GM18498 (cell line): Measurements from ENCODE around the gene RNF39.
"Not testable (repeated sequence)": the region's sequence is repeated elsewhere in the genome, so short reads cannot be mapped to it uniquely, and the experiment has no call there.

Experiments used
- ATAC-seq: cut with Tn5 transposase; IDR thresholded peaks from one replicate; pipeline ENCODE4 v1.9.1; 2021; ENCODE audit warnings: mild to moderate bottlenecking, moderate library complexity; ENCODE audit not compliant: unreplicated experiment

RNF39 gene

DNA sequence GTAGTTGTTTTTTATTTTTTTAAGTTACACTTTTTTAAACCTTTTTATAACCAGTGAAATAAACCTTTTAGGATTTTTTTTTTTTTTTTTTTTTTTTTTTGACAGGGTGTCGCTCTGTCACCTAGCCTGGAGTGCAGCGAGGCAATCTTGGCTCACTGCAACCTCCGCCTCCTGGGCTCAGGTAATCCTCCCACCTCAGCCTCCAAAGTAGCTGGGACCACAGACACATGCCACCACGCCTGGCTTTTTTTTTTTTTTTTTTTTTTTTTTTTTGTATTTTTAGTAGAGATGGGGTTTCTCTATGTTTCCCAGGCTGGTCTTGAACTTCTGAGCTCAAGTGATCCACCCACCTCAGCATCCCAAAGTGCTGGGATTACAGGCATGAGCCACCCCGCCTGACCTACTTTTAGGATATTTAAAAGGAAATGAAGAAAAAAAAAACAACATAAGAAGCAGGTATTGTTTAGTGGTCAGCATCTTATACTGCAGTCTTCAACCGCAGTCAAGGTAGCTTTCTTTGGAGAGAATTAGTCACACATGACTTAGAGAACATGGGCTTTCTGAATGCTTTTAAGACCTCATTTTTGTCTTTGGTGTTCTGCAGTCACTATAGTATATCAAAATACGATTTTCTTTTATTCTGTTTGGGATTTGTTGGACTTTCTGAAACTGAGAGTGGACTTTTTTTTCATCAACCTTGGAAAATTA is 12.9 kb downstream of the RNF39 start:
- ATAC-seq: no peak

DNA sequence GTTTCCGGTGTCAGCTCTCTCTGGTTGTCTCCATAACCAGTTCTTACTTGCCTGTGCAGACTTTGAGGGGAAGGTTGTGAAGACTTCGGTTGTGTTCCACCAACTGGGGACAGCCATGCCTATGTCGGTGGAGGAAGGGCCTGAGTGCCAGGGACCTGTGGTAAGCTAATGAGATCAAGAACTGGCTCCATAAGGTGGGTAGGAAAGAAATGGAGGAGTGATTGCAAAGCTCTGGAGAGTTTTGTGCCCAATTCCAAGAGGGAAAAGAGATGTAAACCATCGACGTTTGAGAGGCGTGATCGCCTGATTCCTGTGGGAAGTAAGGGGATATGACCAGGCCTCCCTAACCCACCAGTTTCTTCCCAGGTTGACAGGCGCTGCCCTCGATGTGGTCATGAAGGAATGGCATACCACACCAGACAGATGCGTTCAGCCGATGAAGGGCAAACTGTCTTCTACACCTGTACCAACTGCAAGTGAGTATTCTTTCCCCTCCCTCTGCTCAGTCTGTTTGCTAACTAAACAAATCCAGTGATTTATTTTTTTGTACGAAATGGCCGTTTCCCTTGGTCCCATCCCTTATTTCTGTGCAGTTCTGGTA is 13.6 kb downstream of the RNF39 start:
- no peak for ATAC-seq

DNA sequence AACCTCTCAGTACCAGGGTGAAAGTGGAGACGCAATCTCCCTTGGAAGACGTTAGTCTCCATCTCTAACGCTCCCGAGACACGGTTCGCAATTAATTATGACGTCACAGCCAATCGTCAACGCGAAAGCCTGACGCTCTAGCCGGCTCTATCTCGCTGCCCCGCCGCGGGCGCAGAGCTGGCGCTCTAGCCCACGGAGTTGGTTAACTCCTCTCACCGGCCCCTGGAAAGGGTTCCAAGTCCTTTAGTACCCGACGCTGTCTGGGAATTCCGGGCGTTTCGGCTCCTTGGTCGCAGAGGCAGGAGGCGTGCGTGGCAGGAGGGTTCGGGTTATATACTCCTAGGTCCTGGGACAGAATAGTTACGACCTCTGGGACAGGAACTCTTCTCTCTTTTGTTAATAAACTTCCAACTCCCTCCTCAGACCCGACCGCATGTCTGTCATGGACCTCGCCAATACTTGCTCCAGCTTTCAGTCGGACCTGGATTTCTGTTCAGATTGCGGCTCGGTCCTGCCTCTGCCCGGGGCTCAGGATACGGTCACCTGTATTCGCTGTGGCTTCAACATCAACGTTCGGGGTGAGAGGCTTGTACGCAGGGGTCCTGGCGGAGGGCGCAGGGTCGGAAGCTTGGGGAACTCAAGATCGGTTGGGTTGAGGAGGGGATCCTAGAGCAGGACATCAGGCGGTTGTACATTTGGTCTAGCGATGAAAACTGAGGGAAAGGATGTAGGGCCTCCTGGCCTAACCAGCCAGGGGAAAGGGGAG is 14.3 kb downstream of the RNF39 start, which contains the start of gene POLR1H:
POLR1H (plus strand) TSS at position 174 of the 766 bp plus-strand sequence; CDS start at position 434, 260 bp downstream.
- peak; percentile 89 for ATAC-seq

DNA sequence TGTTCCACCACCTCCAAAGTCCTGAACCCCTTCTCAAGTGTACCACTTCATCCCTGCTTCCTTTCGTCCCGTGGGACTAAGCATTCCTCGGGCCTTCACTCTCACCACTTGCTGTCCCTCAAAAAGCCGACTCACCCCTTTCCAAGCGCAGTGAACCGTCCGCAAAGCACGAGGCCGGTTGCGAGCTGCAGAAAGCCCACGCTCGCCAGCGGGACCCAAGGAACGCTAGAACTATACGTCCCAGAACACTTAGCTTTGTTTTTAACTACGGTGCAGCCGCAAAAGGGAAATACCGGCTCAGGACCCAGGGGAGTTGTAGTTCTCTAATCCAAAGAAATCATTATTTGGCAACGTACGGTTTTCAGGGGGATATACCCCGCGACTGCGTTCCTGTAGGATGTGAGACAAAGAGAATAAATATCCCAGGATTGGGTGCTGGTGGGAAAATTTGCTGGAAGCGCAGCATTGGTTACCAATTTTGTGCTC is 14.9 kb downstream of the RNF39 start:
- peak; percentile 25 for ATAC-seq

DNA sequence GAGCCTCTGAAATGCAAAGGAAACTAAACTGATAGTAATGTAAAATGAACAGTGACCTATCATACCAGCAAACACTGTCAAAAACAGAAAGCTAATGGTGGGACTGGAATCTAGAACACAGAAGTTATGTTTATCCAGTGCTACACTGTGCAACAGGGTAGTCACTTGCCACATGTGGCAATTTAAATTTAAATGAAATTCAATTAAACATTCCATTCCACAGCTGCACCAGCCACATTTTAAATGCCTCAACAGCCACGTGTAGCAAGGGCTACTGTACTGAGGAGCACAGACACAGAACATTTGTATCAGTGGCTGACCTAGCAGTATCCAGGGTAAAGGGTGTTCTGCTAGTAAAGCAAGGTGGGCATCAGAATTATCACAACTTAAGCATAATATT is 20.1 kb downstream of the RNF39 start:
- no peak for ATAC-seq

DNA sequence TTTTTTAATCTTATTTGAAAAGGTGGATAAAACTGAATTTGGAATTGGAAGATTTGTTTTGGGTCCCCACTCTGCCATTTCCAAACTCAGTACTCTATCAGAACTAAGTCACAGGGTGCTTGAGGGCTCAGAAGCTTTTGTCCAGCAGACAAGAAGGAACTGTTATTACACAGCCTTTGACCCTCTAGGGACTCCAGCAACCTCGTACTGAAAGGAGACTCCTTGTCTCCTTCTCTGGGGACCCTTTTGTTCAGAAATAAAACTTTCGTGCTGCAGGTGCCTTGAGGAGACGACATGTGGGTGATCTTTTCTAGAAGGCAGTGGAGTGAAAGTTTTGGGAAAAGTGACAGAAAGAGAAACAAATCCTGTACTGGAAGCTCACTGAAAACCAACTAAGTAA is 21.9 kb downstream of the RNF39 start:
- no peak for ATAC-seq

DNA sequence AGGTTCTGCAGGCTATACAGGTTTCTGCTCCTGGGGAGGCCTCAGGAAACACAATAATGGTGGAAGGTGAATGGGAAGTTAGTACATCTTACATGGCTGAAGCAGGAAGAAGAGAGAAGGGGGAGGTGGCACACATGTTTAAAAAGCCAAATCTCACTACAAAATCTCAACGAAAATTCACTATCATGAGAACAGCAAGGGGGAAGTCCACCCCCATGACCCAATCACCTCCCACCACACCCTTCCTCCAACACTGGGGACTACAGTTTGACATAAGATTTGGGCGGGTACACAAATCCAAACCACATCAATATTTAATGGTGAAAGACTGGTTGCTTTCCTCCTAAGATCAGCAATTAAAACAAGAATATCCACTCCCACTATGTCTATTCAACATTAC is 28.3 kb downstream of the RNF39 start:
- no peak for ATAC-seq

DNA sequence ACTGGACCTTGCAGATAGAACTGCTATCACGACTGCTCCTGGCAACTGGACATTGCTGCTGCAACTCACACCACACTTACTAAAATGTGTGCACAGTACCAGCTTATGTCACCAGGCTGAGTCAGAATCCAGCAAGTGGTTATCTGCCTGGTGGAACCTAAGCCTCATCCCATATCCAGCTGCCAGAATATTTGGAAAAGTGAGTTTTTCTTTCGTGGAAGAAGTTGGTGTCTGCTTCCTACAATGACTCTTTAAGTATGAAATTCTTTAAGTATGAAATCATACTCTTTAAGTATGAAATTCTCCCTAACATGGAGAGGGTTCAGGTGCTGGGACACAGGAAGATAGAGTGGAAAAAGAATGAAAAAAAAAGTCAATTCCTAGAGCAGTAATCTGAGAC is 30.9 kb downstream of the RNF39 start:
- no peak for ATAC-seq

DNA sequence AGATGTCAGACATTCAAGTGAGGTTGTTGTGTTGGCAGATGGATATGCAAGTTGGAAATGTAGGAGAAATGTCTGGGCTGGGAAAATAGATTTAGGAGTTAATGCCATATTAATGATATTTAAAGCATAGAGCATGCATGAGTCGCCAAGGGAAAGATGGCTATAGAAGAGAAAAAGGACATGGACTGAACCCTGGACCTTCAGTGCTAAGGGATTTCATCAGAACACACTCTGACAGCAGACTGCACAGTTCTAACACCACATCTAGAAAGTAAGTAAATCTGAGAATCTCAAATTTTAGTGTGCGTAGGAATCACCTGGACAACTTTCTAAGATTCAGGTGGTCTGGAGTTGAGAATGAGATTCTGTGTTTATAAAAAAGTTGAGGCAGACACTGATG is 31.8 kb downstream of the RNF39 start:
- no peak for ATAC-seq

DNA sequence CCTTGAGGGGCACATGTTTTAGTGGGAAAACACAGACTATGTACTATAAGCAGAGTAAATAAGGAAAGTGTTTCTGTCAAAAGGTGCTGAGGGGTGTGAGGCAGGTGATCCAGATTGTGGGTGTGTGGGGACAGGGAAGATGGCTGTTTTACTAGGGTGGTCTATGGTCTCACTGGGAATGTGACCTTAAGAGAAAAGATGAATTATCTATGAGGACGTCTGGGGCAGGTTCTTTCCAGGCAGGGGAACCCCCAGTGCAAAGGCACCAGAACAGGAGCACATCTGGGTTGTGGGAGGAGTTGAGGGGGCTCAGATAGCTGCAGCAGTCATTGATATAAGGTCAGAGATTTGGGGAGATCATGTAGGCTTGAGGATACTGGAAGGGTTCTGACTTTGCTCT is 32.7 kb downstream of the RNF39 start:
- ATAC-seq: no peak

DNA sequence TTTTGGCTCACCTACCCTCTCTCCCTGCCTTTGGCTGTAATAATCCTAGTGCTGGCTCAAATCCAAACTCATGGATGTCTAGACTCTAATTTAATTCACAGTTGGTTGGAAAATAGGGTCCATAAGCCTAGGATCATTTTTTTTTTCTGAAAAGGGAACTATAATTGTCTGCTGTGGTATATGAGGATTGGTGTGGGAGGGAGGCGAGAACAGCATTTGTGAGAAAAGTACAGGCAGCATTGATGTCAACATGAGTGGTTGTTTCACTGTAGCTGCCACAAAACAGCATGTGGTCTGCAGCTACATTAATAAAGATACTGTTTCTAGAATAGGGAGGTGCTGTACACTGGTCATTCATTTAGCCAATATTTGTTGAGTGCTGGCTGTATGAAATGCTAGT is 33.1 kb downstream of the RNF39 start:
- ATAC-seq: no peak

DNA sequence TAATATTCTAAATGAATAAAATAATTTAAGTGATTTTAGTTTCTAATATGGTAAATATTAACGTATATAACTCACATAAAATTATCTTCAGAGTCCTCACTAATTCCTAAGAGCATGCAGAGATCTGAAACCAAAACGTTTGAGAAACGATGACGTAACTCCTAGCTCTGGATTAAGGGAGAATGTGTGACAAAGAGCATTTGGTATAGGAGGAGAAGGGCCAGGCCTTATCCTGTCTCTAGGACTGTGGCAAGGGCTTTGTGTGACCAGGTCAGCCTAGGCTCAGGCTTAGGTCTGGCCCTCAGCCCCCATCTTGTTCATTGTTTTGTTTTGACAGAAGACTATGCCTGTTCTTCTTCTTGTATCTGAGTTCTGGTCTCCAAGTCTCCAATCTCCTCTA is 33.7 kb downstream of the RNF39 start:
- no peak for ATAC-seq

DNA sequence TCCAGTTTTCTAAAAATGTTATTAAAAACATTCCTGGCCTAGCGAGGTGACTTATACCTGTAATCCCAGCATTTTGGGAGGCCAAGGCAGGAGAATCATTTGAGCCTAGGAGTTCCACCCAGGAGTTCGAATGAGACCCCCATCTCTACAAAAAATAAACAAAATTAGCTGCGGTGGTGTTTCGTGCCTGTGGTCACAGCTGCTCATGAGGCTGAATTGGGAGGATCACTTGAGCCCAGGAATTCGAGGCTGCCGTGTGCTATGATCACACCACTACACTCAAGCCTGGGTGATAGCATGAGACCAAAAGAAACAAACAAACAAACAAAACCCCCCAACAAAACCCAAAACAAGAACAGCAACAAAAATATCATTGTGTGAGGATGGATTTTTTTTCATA is 34.3 kb downstream of the RNF39 start:
- no peak for ATAC-seq

DNA sequence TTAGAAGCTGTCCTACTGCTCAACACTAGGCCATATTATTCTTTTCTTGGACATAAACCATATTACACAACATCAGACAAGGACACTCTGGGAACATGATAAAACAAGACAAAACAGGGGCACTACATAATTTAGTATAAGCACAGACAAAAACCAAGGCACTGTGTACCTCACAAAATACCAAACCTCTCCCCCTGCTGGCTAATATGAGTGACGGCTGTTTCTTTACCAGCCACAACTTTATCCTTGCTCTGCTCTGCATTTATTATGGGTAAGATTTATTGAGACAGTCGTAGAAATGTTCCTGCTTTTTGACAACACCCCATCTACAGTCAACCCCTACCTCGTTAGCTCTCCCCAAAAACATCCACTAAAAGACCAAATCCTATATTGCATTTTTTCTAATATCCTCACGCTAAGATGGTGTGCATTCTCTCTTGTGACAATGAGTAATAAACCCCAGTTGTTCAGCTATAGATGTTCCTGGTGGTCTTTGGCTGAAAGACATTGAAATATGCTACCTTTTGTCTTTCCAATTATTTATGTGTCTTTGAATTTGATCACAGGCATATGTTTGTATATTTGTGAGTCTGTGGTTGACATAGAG is 38.3 kb downstream of the RNF39 start:
- ATAC-seq: no peak

DNA sequence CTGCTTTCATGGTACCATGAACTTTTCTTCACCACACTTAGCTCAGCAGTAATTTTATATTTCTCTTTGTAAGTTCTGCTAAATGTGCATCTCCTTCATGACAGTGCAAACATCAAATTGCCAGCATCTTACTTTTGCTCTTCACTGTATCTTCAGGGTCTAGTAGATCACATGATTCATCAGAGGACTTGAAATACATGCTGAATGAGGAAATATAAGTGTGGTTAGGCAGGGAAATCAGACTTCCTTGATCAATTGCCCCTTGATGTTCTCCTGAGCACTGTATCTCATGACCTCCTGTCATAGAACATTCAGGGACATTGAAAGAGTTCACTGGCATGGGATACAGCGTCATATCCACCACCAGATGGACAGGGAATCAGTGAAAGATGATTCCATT is 39.8 kb downstream of the RNF39 start:
- no peak for ATAC-seq

DNA sequence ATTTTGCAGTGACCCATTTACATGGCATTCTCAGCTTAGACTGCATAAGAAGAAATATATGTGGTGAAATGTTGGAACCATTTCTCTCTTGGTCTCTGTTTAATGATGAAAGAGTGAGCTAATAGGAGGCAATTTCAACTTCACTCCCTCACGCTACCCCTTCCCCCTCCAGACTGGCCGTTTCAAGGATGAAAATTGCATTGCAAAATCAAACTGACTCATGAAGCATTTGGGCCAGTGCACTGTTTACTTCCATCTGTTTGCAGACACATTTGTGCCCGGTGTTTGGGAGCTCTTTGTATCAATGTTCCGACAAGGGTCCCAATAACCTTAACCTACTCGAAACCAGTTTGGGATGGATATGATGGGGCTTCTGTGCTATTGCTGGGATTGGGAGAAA is 42.1 kb downstream of the RNF39 start:
- not testable (repeated sequence) for ATAC-seq

DNA sequence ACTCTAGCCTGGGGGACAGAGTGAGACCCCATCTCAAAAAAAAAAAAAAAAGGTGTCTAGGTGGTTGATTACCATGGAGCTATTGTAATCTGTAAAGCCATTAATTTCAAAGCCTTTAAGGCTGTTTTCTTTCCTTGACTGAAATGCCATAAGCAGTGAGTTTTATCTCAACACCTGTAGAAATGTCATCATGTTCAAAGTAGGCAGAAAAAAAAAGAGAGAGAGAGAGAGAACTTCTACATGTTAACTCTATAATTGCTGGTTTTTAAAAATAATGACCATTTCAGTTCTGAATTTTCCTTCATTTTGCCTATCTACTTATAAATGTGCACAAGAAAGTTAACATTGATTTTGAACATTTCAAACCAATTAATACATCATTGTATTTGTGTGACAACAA is 44.2 kb downstream of the RNF39 start:
- ATAC-seq: no peak

DNA sequence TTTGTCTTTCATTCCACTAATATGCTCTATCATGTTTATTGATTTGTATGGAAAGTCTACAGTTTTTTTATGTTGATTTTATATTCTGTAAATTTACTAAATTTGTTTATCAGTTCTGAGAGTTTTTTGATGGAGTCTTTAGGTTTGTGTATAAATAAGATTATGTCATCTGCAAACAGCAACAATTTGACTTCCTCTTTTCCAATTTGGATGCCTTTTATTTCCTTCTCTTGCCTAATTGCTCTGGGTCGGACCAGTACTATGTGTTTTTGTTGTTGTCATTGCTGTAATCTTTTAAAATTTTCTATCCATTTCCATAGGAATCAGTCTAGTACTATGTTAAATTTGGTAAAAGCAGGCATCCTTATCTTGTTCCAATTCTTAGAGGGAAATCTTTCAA is 46.0 kb downstream of the RNF39 start:
- no peak for ATAC-seq

DNA sequence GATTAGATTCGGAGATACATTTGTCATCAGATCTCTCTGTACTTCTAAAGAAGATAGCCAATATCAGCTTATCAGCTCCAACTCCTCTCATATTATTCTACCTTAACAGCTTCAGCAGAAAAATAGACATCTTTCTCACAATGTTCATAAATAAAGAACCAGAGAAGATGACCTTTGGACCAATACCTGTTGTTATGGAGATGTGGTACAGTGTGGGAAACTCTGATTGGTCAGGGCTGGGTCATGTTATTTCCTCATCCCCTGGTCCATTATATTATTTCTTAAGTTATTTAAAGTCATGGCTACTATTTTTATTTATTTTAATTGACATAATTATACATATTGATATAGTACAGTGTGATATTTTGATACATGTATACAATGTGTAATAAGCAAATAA is 50.4 kb downstream of the RNF39 start:
- ATAC-seq: no peak

DNA sequence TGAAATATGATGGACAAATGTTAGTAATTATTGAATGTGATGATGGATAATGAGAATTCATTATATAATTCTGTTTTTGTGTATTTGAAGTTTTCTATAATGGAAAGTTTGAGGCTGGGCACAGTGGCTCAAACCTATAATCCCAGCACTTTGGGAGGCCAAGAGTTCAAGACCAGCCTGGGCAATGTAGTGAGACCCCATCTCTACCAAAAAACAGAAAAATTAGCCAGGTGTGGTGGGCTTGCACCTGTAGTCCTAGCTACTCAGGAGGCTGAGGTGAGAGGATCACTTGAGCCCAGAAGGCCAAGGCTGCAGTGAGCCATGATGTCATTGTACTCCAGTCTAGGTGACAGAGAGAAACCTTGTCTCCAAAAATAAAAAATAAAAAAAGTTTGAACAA is 52.9 kb downstream of the RNF39 start:
- not testable (repeated sequence) for ATAC-seq

DNA sequence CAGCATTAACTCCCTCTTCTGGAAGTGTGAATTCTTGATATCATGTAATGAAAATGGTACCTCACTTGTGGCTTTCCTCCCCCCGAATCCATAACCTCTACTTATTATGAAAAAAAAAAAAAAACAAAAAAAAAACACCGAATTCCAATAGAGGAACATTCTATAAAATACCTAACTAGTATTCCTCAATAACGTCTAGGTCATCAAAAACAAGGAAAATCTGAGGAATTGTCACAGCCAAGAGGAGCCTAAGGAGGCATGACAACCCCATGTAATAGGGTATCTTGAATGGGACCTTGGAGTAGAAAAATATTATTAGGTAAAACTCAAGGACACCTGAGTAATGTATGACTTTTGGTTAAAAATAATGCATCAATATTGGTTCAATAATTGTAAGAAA is 53.4 kb downstream of the RNF39 start:
- ATAC-seq: no peak

DNA sequence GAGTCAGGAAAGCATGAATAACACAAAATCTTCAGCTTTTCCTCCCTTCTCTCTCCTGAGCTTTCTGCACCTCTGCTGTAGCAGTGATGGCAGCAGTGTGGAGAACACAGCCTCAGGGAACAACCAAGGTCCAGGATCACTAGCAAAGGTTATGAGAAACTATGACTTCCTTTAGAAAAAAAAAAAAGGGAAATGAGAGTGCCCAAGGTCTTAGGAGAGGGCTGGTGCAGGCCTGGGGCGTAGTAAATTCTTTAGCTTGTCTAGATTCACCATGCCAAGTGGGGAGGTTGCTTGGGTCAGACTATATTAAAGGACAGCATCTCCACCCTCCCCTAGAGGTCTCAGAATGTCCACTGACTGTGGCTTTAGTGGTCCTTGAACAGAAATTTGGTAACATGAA is 54.9 kb downstream of the RNF39 start:
- no peak for ATAC-seq
